Lower leg skin (tissue), 3 donors: ENCODE measurements around the gene AIF1.

Experiments used
- POLR2A ChIP-seq, 2 donors: fragments of 450-650 bp; IDR thresholded peaks; one replicate each; pipeline ENCODE4 v1.6.1; 2016 to 2017; ENCODE audit warnings: antibody characterized with exemption in 2 of 2, mild to moderate bottlenecking in 1 of 2, moderate library complexity in 1 of 2
- TF ChIP-seq, protein P1 (sequence below), 3 donors: fragments of 450-650 bp; IDR thresholded peaks; one replicate each; pipeline ENCODE4 v1.5.1; 2016; ENCODE audit warnings: antibody characterized with exemption in 3 of 3, mild to moderate bottlenecking in 3 of 3, moderate library complexity in 2 of 3

DNA sequence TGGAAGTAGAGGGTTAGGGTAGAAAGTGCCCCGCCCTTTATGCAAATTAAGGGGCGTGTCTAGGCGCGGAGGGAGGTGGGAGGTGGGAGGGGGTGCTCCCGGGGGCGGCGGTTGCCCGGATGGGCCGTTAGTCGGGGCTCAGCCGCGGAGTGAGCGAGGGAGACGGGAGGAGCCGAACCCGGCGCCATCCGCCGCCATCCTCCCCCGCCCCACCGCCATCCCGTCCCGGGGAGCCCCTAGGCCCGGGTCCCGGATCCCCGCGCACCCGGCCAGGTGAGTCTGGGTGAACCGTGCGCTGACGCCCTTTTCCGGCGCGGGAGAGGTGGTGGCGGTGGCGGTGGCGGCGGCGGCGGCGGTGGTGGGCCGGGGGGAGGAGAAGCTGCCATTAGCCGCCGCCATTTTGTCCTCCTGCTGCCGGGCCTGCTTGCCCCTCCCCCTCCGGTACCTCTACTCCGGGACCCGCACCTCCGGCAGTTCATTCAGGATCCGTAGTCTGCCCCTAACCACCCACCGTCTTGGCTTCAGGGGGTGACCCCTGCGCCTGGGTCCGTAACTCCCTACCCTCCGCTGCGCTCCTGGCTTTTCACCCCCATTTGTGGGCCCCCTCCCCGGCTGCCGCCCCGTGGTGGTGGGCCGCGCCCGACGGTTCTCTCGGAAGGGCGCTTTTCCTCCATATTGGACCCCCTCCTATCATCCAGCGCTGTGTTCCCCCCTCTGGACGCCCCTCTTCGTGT, 5.7 kb downstream of the AIF1 start, which contains the start of gene PRRC2A:
- TF ChIP-seq, protein P1, sequence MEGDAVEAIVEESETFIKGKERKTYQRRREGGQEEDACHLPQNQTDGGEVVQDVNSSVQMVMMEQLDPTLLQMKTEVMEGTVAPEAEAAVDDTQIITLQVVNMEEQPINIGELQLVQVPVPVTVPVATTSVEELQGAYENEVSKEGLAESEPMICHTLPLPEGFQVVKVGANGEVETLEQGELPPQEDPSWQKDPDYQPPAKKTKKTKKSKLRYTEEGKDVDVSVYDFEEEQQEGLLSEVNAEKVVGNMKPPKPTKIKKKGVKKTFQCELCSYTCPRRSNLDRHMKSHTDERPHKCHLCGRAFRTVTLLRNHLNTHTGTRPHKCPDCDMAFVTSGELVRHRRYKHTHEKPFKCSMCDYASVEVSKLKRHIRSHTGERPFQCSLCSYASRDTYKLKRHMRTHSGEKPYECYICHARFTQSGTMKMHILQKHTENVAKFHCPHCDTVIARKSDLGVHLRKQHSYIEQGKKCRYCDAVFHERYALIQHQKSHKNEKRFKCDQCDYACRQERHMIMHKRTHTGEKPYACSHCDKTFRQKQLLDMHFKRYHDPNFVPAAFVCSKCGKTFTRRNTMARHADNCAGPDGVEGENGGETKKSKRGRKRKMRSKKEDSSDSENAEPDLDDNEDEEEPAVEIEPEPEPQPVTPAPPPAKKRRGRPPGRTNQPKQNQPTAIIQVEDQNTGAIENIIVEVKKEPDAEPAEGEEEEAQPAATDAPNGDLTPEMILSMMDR (IDR thresholded peaks at IDR 0.05) = no peak
- TF ChIP-seq POLR2A (IDR thresholded peaks at IDR 0.05) = peak in 1 of 2 donors; percentile 65
